Measurements from ENCODE around the gene TAL1.

GRCh38 chr1:47190857-47191256 is 41.2 kb downstream of the TAL1 start:
- TF ChIP-seq CTCF (IDR thresholded peaks at IDR 0.05; ENCODE audit: low read length) = no peak
- no peak for TF ChIP-seq EZH2phosphoT487 (IDR thresholded peaks at IDR 0.05; ENCODE audit: low read length)
- no peak for TF ChIP-seq EZH2 (optimal IDR thresholded peaks at IDR 0.05; ENCODE audit: low read depth, low read length)

Measured in MM.1S (cell line).